MG63 (cell line): ENCODE measurements around the gene TMEM203. TPM values are rescaled to one million over a fixed set of nuclear protein-coding genes. Genes with fewer than 3 reads are reported as not detected.

Source experiments
- DNase-seq: peaks from one replicate; pipeline ENCODE4 v3.0.0-alpha.2; 2020
- H3K27me3 ChIP-seq: fragments of 250-450 bp; sonication (Bioruptor Pico); 2 replicates; pipeline ENCODE4 v1.5.1; 2020; ENCODE audit warnings: mild to moderate bottlenecking, moderate library complexity
- H3K36me3 ChIP-seq: fragments of 250-450 bp; sonication (Bioruptor Pico); 2 replicates; pipeline ENCODE4 v1.5.1; 2020; ENCODE audit warnings: mild to moderate bottlenecking, moderate library complexity
- H3K4me3 ChIP-seq: fragments of 250-450 bp; sonication (Bioruptor Pico); 2 replicates; pipeline ENCODE4 v1.5.1; 2020; ENCODE audit warnings: mild to moderate bottlenecking, moderate library complexity
- H3K9me3 ChIP-seq: fragments of 250-450 bp; sonication (Bioruptor Pico); 2 replicates; pipeline ENCODE4 v1.5.1; 2020; ENCODE audit warnings: mild to moderate bottlenecking, moderate library complexity
- total RNA-seq: library from RNA; depleted of rRNA; stranded (reverse); fragments of >200 nt; shearing (Covaris generic); gene quantifications from 2 replicates; pipeline ENCODE4 v1.2.3, GENCODE V29; 2014; ENCODE audit warnings: low replicate concordance; rRNA removed

The TMEM203 gene
- total RNA-seq, 1 experiment from 2014 or later, result 61.7 TPM

- Histone ChIP-seq H3K36me3 (no peaks in the 10 kb centered on the region), H3K4me3 (no peak overlapping the region), H3K27me3 (peaks cover 55% of the 10 kb centered on the region), H3K9me3 (no peaks in the 10 kb centered on the region)
- no peak for DNase-seq
Observed at GRCh38 chr9:137159105-137160053, 46.1 kb downstream of the TMEM203 start.

GRCh38 chr9:137158625-137159024 lies 46.8 kb downstream of the TMEM203 start:
- Histone ChIP-seq H3K4me3 (no peak overlapping the region), H3K36me3 (no peaks in the 10 kb centered on the region), H3K9me3 (no peaks in the 10 kb centered on the region), H3K27me3 (peaks cover 50% of the 10 kb centered on the region)
- no peak for DNase-seq

DNA sequence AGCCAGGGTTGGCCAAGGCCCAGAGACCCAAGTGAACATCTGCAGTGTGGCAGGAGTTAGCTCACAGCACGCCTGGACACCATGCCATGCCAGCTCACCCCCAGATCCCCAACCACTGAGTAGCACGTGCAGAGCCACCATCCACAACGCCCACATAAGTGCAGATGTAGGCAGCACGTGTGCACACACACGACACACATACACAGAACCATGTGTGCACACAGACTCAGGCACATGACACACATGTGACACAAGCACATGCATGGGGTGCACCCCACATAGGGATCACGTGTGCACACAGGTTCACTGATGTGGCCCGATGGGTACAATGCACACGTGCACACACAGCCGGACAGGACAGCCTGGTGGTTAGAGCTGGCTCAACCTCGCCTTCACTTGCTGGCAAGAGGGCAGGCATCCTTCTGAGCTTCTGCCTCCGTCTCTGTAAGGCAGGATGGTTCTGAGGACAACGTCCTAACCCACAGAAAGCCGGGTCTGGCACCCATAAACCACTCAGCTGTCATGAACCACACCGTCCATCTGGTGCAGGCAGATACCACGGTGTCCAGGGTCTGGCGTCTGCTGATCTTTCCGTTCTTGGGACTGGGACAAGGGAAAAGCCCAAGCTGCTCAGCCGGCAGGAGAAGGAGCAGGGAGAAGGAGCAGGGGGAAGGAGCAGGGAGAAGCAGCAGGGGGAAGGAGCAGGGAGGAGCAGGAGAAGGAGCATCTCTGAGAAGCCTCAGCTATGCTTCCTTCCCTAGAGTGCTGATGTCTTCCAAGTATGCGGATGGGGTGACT lies 47.6 kb downstream of the TMEM203 start:
- peak; percentile 28 for DNase-seq
- no peak overlapping the region for H3K4me3 ChIP-seq
- no peaks in the 10 kb centered on the region for H3K9me3 ChIP-seq
- peaks cover 42% of the 10 kb centered on the region for H3K27me3 ChIP-seq
- H3K36me3 ChIP-seq, result no peaks in the 10 kb centered on the region

- peak; percentile 35 for DNase-seq
- H3K36me3 ChIP-seq, result no peaks in the 10 kb centered on the region
- no peak overlapping the region for H3K4me3 ChIP-seq
- peaks cover 33% of the 10 kb centered on the region for H3K27me3 ChIP-seq
- no peaks in the 10 kb centered on the region for H3K9me3 ChIP-seq
Observed at GRCh38 chr9:137156567-137157375, 48.7 kb downstream of the TMEM203 start.

Other genes with a start within 250 kb of the TMEM203 start
- not detected in 2 replicates for gene PTGDS, start 228.1 kb downstream of the TMEM203 start, total RNA-seq
- gene LCNL1, start 222.7 kb downstream of the TMEM203 start, total RNA-seq, result not detected in 2 replicates
- gene PAXX, start 213.2 kb downstream of the TMEM203 start, total RNA-seq, result 27.5 and 63.0 TPM in 2 replicates
- not detected in 2 replicates for gene CLIC3, start 209.1 kb downstream of the TMEM203 start, total RNA-seq
- 10.9 and 11.7 TPM in 2 replicates for gene ABCA2, start 177.4 kb downstream of the TMEM203 start, total RNA-seq
- gene FUT7, start 173.6 kb downstream of the TMEM203 start, total RNA-seq, result not detected in 2 replicates
- gene NPDC1, start 159.5 kb downstream of the TMEM203 start, total RNA-seq, result 86.9 and 253 TPM in 2 replicates
- not detected in 2 replicates for gene ENTPD2, start 151.6 kb downstream of the TMEM203 start, total RNA-seq
- 20.8 and 32.5 TPM in 2 replicates for gene SAPCD2, start 135.1 kb downstream of the TMEM203 start, total RNA-seq
- 8.2 and 12.2 TPM in 2 replicates for gene UAP1L1, start 128.1 kb downstream of the TMEM203 start, total RNA-seq
- 77.1 and 83.1 TPM in 2 replicates for gene MAN1B1, start 118.7 kb downstream of the TMEM203 start, total RNA-seq
- gene DPP7, start 90.9 kb downstream of the TMEM203 start, total RNA-seq, result 53.6 and 57.8 TPM in 2 replicates
- gene GRIN1, start 66.5 kb downstream of the TMEM203 start, total RNA-seq, result not detected in 2 replicates
- not detected in 2 replicates for gene LRRC26, start 35.6 kb downstream of the TMEM203 start, total RNA-seq
- gene TMEM210, start 33.6 kb downstream of the TMEM203 start, total RNA-seq, result not detected in 2 replicates
- 31.1 and 34.6 TPM in 2 replicates for gene ANAPC2, start 17.1 kb downstream of the TMEM203 start, total RNA-seq
- gene SSNA1, start 17.0 kb downstream of the TMEM203 start, total RNA-seq, result 161 and 267 TPM in 2 replicates
- gene TPRN, start 4.9 kb downstream of the TMEM203 start, total RNA-seq, result 6.2 and 12.0 TPM in 2 replicates
- 2.0 and 5.7 TPM in 2 replicates for gene NDOR1, start 52 bp upstream of the TMEM203 start, total RNA-seq
- not detected in 2 replicates for gene RNF208, start 16.6 kb upstream of the TMEM203 start, total RNA-seq
- gene CYSRT1, start 19.5 kb upstream of the TMEM203 start, total RNA-seq, result 0.89 and 1.5 TPM in 2 replicates
- not detected in 2 replicates for gene RNF224, start 21.9 kb upstream of the TMEM203 start, total RNA-seq
- gene SLC34A3, start 25.3 kb upstream of the TMEM203 start, total RNA-seq, result not detected in 2 replicates
- 577 and 829 TPM in 2 replicates for gene TUBB4B, start 35.6 kb upstream of the TMEM203 start, total RNA-seq
- not detected in 2 replicates for gene STPG3, start 45.6 kb upstream of the TMEM203 start, total RNA-seq
- 56.3 and 75.6 TPM in 2 replicates for gene NELFB, start 49.7 kb upstream of the TMEM203 start, total RNA-seq
- gene TOR4A, start 72.1 kb upstream of the TMEM203 start, total RNA-seq, result 2.3 and 2.9 TPM in 2 replicates
- 0.16 TPM in 1 of 2 replicates, not detected in the other for gene NRARP, start 96.6 kb upstream of the TMEM203 start, total RNA-seq
- 1.2 TPM in 2 replicates for gene EXD3, start 217.5 kb upstream of the TMEM203 start, total RNA-seq
- gene NOXA1, start 217.7 kb upstream of the TMEM203 start, total RNA-seq, result not detected in 2 replicates
- gene ENTPD8, start 235.7 kb upstream of the TMEM203 start, total RNA-seq, result not detected in 2 replicates